ENCODE measurements around the gene PPP6R2. TPM values are rescaled to one million over a fixed set of nuclear protein-coding genes. Genes with fewer than 3 reads are reported as not detected.

The PPP6R2 gene
- total RNA-seq, 1 experiment from 2014 or later: 42.6 TPM

- Histone ChIP-seq H3K23me2 (ENCODE audit: insufficient read length, low read depth, low read length, poor library complexity, severe bottlenecking) (no peaks in the 10 kb centered on the region), H4K8ac (replicated peaks; ENCODE audit: insufficient read length, low read depth, low read length) (no peak overlapping the region), H3K56ac (ENCODE audit: insufficient read length, low read depth, low read length) (no peak overlapping the region), H3K18ac (ENCODE audit: insufficient read length, low read depth, low read length) (no peak overlapping the region), H3K9ac (ENCODE audit: extremely low read depth, insufficient read length, low read length) (no peak overlapping the region), H2AK5ac (ENCODE audit: insufficient read length, low read length) (no peak overlapping the region), H3K4ac (ENCODE audit: low read depth, low read length) (no peak overlapping the region), H3K9me3 (ENCODE audit: control insufficient read depth, low read depth, low read length) (no peaks in the 10 kb centered on the region), H3T11ph (ENCODE audit: low read length) (no peak overlapping the region), H2BK12ac (ENCODE audit: insufficient read length, low read depth, low read length) (no peak overlapping the region), H3K23ac (ENCODE audit: insufficient read length, low read depth, low read length) (no peak overlapping the region), H3K27ac (ENCODE audit: insufficient read length, low read depth, low read length) (no peak overlapping the region), H2AFZ (ENCODE audit: low read length) (no peak overlapping the region), H3K27me3 (ENCODE audit: insufficient read depth, low read length) (no peaks in the 10 kb centered on the region), H2BK5ac (ENCODE audit: insufficient read length, low read length) (no peak overlapping the region), H3K4me2 (ENCODE audit: insufficient read depth, insufficient read length, low read length) (no peak overlapping the region), H2BK20ac (ENCODE audit: low read depth, low read length, poor library complexity, severe bottlenecking) (no peak overlapping the region), H3K4me1 (ENCODE audit: insufficient read depth, low read length) (no peaks in the 10 kb centered on the region), H4K91ac (ENCODE audit: insufficient read length, low read depth, low read length) (no peak overlapping the region), H2BK120ac (ENCODE audit: low read depth, low read length, poor library complexity, severe bottlenecking) (no peak overlapping the region), H4K20me1 (ENCODE audit: control insufficient read depth, insufficient read depth, insufficient read length) (no peaks in the 10 kb centered on the region), H3K79me2 (ENCODE audit: insufficient read depth, low read length) (no peaks in the 10 kb centered on the region), H3K14ac (ENCODE audit: insufficient read depth, low read length) (no peak overlapping the region), H4K5ac (ENCODE audit: insufficient read length, low read depth, low read length) (no peak overlapping the region), H3K79me1 (ENCODE audit: insufficient read depth, low read depth, low read length, poor library complexity, severe bottlenecking) (no peaks in the 10 kb centered on the region), H2BK15ac (ENCODE audit: low read depth, low read length) (no peak overlapping the region)
- Mint-ChIP-seq H3K36me3 (ENCODE audit: insufficient read depth in 1 of 3, low read depth in 3 of 3) (peaks cover 0 to 2% (median 0%) of the 10 kb centered on the region in 3 experiments; a peak in 1 of 7 replicates), H3K4me1 (peaks cover 3 to 6% of the 10 kb centered on the region in 2 experiments; a peak in 2 of 4 replicates), H3K27ac (no peak overlapping the region), H3K4me3 (no peak overlapping the region), H3K9me3 (peaks cover 0 to under 1% of the 10 kb centered on the region in 2 experiments; a peak in 1 of 5 replicates), H3K27me3 (ENCODE audit: low read depth) (peaks cover 6% of the 10 kb centered on the region)
- no peak for TF ChIP-seq CTCF (conservative IDR thresholded peaks at IDR 0.05)
- no peak for DNase-seq
- WGBS (ENCODE audit: extremely low coverage, insufficient read length, low lambda C conversion rate): no CpG with 5 or more reads among the region's 18 CpGs
Measured at GRCh38 chr22:50488006-50488677, 145.0 kb downstream of the PPP6R2 start.

Measured in H9 (cell line).